OCI-LY3 (cell line): ENCODE data around the gene SERPINA4.

ENCODE experiments used
- EZH2phosphoT487 ChIP-seq: fragments of 200-600 bp; shearing (Covaris generic); IDR thresholded peaks from 2 replicates; pipeline ENCODE4 v1.6.1; 2018; ENCODE audit warnings: antibody characterized with exemption, mixed run types, low read depth
- TF ChIP-seq, protein P1 (sequence below): fragments of 200-600, 300-600 bp; sonication (generic); IDR thresholded peaks from 2 replicates; pipeline ENCODE4 v1.5.1; 2014; ENCODE audit warnings: antibody characterized with exemption, low read length, low read depth

DNA sequence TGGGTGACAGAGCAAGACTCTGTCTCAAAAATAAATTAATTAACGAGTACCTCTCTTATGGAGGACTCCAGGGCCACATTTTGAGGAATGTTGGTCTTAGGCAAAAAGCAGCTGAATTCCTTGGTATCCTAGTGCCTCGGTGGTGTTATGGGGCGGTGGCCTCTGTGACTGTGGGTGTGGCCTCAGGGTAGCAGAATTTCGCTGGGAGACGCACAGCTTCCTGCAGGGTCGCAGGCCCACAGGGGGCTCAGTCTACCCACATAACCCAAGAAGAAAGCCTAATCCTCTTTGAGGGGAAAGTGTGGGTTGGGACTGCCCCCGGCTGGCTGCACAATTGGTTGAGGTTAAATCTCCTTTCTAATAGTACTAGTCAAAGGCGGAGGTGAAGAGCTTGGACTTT, 11.2 kb upstream of the SERPINA4 start:
- TF ChIP-seq, protein P1, sequence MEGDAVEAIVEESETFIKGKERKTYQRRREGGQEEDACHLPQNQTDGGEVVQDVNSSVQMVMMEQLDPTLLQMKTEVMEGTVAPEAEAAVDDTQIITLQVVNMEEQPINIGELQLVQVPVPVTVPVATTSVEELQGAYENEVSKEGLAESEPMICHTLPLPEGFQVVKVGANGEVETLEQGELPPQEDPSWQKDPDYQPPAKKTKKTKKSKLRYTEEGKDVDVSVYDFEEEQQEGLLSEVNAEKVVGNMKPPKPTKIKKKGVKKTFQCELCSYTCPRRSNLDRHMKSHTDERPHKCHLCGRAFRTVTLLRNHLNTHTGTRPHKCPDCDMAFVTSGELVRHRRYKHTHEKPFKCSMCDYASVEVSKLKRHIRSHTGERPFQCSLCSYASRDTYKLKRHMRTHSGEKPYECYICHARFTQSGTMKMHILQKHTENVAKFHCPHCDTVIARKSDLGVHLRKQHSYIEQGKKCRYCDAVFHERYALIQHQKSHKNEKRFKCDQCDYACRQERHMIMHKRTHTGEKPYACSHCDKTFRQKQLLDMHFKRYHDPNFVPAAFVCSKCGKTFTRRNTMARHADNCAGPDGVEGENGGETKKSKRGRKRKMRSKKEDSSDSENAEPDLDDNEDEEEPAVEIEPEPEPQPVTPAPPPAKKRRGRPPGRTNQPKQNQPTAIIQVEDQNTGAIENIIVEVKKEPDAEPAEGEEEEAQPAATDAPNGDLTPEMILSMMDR: no peak
- TF ChIP-seq EZH2phosphoT487: no peak
